ENCODE data around the gene XYLB. TPM values are rescaled to one million over a fixed set of nuclear protein-coding genes. Genes with fewer than 3 reads are reported as not detected.

Gene XYLB
- total RNA-seq, 1 donor from 2014 or later = 6.9 TPM

DNA sequence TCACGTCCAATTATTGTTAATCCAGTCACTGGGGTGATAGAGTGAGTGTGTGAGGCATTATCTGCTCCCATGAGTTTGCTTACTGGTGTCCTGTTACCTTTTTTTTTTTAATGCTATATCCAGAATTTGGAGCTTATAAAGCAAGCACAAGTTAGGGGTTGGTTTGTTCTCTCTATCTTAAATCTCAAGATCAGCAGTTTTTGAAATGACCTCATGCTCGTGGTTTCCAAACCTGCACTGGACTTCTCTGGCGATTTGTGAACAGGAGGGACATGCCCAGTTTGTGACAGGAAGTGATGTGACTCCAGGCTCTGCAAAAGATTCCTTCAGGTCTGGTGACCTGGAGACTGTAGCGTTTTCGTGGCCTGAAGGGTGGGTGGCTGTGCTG, 25.6 kb downstream of the XYLB start:
- no peaks in the 10 kb centered on the region for H3K27me3 ChIP-seq
- no peaks in the 10 kb centered on the region for H3K79me2 ChIP-seq (ENCODE audit: low read depth)
- H3K4me3 ChIP-seq = no peak overlapping the region
- Mint-ChIP-seq H3K36me3 (peaks cover 26% of the 10 kb centered on the region), H3K4me3 (no peak overlapping the region), H3K27ac (no peak overlapping the region), H3K27me3 (ENCODE audit: insufficient read depth, low read depth) (peaks cover 2% of the 10 kb centered on the region), H3K4me1 (no peaks in the 10 kb centered on the region), H3K9me3 (no peaks in the 10 kb centered on the region)
- H3K4me1 ChIP-seq = no peaks in the 10 kb centered on the region
- no peak overlapping the region for H2AFZ ChIP-seq (replicated peaks)
- TF ChIP-seq EZH2 (IDR thresholded peaks at IDR 0.05) = no peak
- TF ChIP-seq EZH2phosphoT487 (IDR thresholded peaks at IDR 0.05) = no peak
- TF ChIP-seq, protein P1, sequence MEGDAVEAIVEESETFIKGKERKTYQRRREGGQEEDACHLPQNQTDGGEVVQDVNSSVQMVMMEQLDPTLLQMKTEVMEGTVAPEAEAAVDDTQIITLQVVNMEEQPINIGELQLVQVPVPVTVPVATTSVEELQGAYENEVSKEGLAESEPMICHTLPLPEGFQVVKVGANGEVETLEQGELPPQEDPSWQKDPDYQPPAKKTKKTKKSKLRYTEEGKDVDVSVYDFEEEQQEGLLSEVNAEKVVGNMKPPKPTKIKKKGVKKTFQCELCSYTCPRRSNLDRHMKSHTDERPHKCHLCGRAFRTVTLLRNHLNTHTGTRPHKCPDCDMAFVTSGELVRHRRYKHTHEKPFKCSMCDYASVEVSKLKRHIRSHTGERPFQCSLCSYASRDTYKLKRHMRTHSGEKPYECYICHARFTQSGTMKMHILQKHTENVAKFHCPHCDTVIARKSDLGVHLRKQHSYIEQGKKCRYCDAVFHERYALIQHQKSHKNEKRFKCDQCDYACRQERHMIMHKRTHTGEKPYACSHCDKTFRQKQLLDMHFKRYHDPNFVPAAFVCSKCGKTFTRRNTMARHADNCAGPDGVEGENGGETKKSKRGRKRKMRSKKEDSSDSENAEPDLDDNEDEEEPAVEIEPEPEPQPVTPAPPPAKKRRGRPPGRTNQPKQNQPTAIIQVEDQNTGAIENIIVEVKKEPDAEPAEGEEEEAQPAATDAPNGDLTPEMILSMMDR (IDR thresholded peaks at IDR 0.05) = no peak
- H3K9ac ChIP-seq = no peak overlapping the region
- H3F3A ChIP-seq (ENCODE audit: low read depth) = no peaks in the 10 kb centered on the region
- H3K36me3 ChIP-seq = no peaks in the 10 kb centered on the region
- H3K27ac ChIP-seq = no peak overlapping the region
- H3K4me2 ChIP-seq = no peak overlapping the region
- no peaks in the 10 kb centered on the region for H4K20me1 ChIP-seq (ENCODE audit: low read depth)
- H3K9me3 ChIP-seq (ENCODE audit: low read depth) = no peaks in the 10 kb centered on the region
- DNase-seq (ENCODE audit: low spot score) = no peak

DNA sequence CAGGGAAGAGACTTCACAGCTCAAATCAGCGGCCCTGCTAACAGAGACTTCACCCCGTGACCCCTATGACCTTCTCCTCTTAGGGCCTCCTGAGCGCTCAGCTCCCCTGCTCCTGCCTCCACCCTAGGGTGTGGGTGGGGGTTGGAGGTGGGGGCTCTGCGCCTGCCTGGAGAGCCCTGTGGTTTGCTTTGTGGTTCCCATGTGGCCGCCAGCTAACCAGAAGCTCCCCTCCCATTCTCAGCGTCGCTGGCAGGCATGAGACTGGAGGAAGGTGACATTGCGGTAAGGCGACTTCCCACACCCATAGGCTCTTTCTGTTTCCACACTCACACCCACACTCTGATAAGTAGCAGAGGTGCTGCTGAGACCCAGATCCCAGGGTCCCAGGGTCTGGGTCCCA, 27.6 kb downstream of the XYLB start:
- no peak for DNase-seq (ENCODE audit: low spot score)
- Histone ChIP-seq H3K27me3 (no peaks in the 10 kb centered on the region), H2AFZ (replicated peaks) (no peak overlapping the region), H3K4me3 (no peak overlapping the region), H3K79me2 (ENCODE audit: low read depth) (no peaks in the 10 kb centered on the region), H3K4me2 (no peak overlapping the region), H3K36me3 (no peaks in the 10 kb centered on the region), H3K9me3 (ENCODE audit: low read depth) (no peaks in the 10 kb centered on the region), H4K20me1 (ENCODE audit: low read depth) (no peaks in the 10 kb centered on the region), H3K9ac (no peak overlapping the region), H3K27ac (no peak overlapping the region), H3K4me1 (no peaks in the 10 kb centered on the region), H3F3A (ENCODE audit: low read depth) (no peaks in the 10 kb centered on the region)
- Mint-ChIP-seq H3K4me1 (no peaks in the 10 kb centered on the region), H3K4me3 (no peak overlapping the region), H3K36me3 (peaks cover 30% of the 10 kb centered on the region), H3K27ac (peak overlapping the region; percentile 29), H3K9me3 (no peaks in the 10 kb centered on the region), H3K27me3 (ENCODE audit: insufficient read depth, low read depth) (peaks cover 2% of the 10 kb centered on the region)
- TF ChIP-seq, protein P1 (IDR thresholded peaks at IDR 0.05) = no peak
- no peak for TF ChIP-seq EZH2phosphoT487 (IDR thresholded peaks at IDR 0.05)
- no peak for TF ChIP-seq EZH2 (IDR thresholded peaks at IDR 0.05)

DNA sequence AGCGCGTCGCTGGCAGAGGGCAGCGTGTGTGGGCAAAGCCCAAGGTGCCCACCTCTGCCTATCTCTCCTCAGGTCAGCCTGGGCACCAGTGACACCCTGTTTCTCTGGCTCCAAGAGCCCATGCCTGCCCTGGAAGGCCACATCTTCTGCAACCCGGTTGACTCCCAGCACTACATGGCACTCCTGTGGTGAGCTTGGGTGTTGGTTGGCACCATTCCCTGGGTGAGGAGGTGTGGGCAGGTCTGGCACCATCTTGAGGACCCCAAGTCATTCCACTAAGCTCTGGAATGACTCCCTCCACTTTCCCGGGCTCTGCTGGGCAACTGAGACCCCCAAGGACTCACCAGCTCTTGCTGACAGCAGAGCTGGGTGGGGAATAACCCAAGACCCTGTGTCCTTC, 28.5 kb downstream of the XYLB start:
- no peak overlapping the region for H3K4me2 ChIP-seq
- no peak overlapping the region for H3K9ac ChIP-seq
- H3K4me3 ChIP-seq = no peak overlapping the region
- H3K27me3 ChIP-seq = no peaks in the 10 kb centered on the region
- no peak overlapping the region for H3K27ac Mint-ChIP-seq
- no peaks in the 10 kb centered on the region for H3F3A ChIP-seq (ENCODE audit: low read depth)
- no peaks in the 10 kb centered on the region for H3K36me3 ChIP-seq
- H2AFZ ChIP-seq (replicated peaks) = no peak overlapping the region
- H3K27ac ChIP-seq = no peak overlapping the region
- no peak overlapping the region for H3K4me3 Mint-ChIP-seq
- no peaks in the 10 kb centered on the region for H3K4me1 Mint-ChIP-seq
- DNase-seq (ENCODE audit: low spot score) = no peak
- peaks cover 2% of the 10 kb centered on the region for H3K27me3 Mint-ChIP-seq (ENCODE audit: insufficient read depth, low read depth)
- H3K4me1 ChIP-seq = no peaks in the 10 kb centered on the region
- H3K9me3 Mint-ChIP-seq = no peaks in the 10 kb centered on the region
- no peaks in the 10 kb centered on the region for H4K20me1 ChIP-seq (ENCODE audit: low read depth)
- H3K9me3 ChIP-seq (ENCODE audit: low read depth) = no peaks in the 10 kb centered on the region
- TF ChIP-seq EZH2 (IDR thresholded peaks at IDR 0.05) (no peak), EZH2phosphoT487 (IDR thresholded peaks at IDR 0.05) (no peak)
- TF ChIP-seq, protein P1 (IDR thresholded peaks at IDR 0.05) = no peak
- H3K79me2 ChIP-seq (ENCODE audit: low read depth) = no peaks in the 10 kb centered on the region
- H3K36me3 Mint-ChIP-seq = peaks cover 32% of the 10 kb centered on the region

Data from neural progenitor cell (in vitro differentiated cells).